GM21381 (cell line): ENCODE measurements around the gene CLCN1.

Experiments
- ATAC-seq: cut with Tn5 transposase; IDR thresholded peaks from one replicate; pipeline ENCODE4 v1.9.1; 2021; ENCODE audit warnings: mild to moderate bottlenecking, moderate library complexity; ENCODE audit not compliant: unreplicated experiment

CLCN1 gene

GRCh38 chr7:143395187-143396149, 79.6 kb downstream of the CLCN1 start:
- ATAC-seq, result no peak

GRCh38 chr7:143396182-143396581, 80.3 kb downstream of the CLCN1 start:
- ATAC-seq, result no peak

DNA sequence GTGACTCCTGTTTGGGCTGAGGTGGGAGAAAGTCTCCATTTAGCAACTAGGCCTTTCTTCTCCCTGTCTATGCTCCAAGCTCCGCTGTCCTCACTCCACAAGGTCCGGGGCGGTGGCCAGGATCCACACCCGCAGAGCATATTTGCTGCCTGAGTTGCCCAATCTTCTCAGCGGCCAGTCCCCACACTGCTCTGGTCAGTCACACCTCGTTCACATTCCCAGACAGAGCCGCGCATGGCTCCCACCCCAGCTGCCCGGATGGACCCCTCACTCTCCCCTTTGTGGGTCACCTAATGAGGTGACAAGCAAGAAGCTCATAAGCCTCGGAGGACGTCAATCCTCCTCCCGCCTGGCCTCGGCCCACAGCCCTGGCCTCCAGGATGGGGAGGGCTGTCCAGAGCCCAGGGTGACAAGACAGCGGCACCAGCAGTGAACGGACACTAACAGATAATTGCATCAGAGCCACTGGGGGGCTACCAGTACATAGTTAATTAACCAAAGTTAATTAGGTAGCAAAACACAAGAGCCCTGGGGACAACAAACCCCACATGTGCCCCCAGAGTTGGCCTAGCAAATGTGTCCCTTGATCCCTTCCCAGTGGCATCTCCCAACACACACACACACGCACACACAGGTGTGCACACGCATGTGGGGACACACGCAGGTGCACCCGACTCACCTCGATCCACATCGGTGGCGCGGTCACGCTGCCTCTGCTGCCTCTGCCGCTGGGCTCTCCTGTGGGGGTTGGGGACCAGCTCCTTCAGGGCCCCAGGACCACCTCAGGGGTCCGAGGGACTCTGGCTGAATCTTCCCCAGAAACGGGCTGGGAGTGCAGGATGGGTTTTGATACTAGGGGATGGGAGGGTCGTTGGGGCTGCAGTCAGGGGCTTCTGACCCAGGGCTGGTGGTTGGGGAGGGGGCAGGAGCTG, 81.0 kb downstream of the CLCN1 start:
- no peak for ATAC-seq

GRCh38 chr7:143397710-143398530, 82.0 kb downstream of the CLCN1 start:
- ATAC-seq, result no peak

DNA sequence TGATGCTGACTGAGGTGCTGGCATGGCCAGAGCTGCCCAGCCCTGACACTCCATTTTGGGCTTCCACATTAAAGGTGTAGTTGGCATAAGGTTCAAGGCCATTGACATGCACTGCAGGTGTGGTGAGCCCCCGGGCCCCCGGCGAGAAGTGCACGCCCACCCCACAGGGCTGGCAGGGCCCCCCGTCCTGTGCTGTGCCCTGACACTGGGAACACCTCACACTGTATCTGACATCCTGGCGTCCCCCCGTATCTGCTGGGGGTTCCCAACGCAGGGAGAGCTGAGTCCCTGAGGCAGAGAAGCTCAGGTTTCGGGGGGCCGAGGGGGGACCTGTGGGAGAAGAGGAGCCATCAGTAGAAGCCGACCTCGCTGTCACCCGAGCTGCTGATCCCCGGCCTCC, 82.7 kb downstream of the CLCN1 start:
- no peak for ATAC-seq

- no peak for ATAC-seq
Measured at GRCh38 chr7:143399151-143399550, 83.2 kb downstream of the CLCN1 start.

GRCh38 chr7:143399642-143400041, 83.7 kb downstream of the CLCN1 start:
- ATAC-seq, result no peak

- no peak for ATAC-seq
Measured at GRCh38 chr7:143401265-143401664, 85.4 kb downstream of the CLCN1 start.
